Left lung (tissue), 10 donors: ENCODE results near the gene XRCC4. TPM values are rescaled to one million over a fixed set of nuclear protein-coding genes. Genes with fewer than 3 reads are reported as not detected.

Source experiments
- ATAC-seq: fragments of 200-7000 bp; cut with Tn5 transposase; one replicate; pipeline ENCODE4 v1.9.1; 2020; ENCODE audit warnings: moderate library complexity
- DNase-seq, 4 donors: peaks; one replicate each; pipeline ENCODE4 v3.0.0-alpha.2; 2013 to 2020
- H3K27ac ChIP-seq, 2 donors: fragments of 200-600 bp; sonication (generic) in 1 of 2; one replicate each; pipeline versions ENCODE4 v1.5.0 to v1.8.0; 2020 to 2021
- H3K27me3 ChIP-seq, 2 donors: fragments of 200-600 bp; sonication (generic) in 1 of 2; one replicate each; pipeline versions ENCODE4 v1.5.0 to v1.8.0; 2020 to 2021
- H3K36me3 ChIP-seq, 2 donors: fragments of 200-600 bp; sonication (generic) in 1 of 2; one replicate each; pipeline versions ENCODE4 v1.5.0 to v1.8.0; 2020 to 2021
- H3K4me1 ChIP-seq, 2 donors: fragments of 200-600 bp; one replicate each; pipeline ENCODE4 v1.8.0; 2021
- H3K4me3 ChIP-seq, 2 donors: fragments of 200-600 bp; sonication (generic) in 1 of 2; one replicate each; pipeline versions ENCODE4 v1.5.0 to v1.8.0; 2020 to 2021; ENCODE audit warnings: mild to moderate bottlenecking in 1 of 2
- H3K9me3 ChIP-seq, 2 donors: fragments of 200-600 bp; sonication (generic) in 1 of 2; one replicate each; pipeline versions ENCODE4 v1.5.0 to v1.8.0; 2020 to 2021
- CTCF ChIP-seq, 2 donors: fragments of 200-600 bp; sonication (generic) in 1 of 2; IDR thresholded peaks; one replicate each; pipeline versions ENCODE4 v1.5.0 to v1.8.0; 2021; ENCODE audit warnings: antibody characterized with exemption in 2 of 2
- intact Hi-C, 2 donors: fragments of 100-400 bp; cut with DNase I; formaldehyde crosslinking; loops; one replicate each; pipeline versions ENCODE4 v1.11.2 to v1.14.2; 2022
- polyA plus RNA-seq, 6 donors: library from polyadenylated mRNA; unstranded; fragments of 120-200 nt; gene quantifications; one replicate each; pipeline ENCODE4 v1.2.1, GENCODE V29; 2013; ENCODE audit not compliant: insufficient read length in 6 of 6
- total RNA-seq, 2 donors: library from RNA; stranded (reverse); fragmentation: NEBNext Ultra II Directional; extraction: Animal tissue kit (Norgen Biotek cat#: 25700); gene quantifications; one replicate each; pipeline ENCODE4 v1.2.1, GENCODE V29; 2021
- donor health status: DM: no; HTN: yes; CAD: no.
- donor health status: DM: no; HTN: no; CAD: no.

Gene XRCC4
- total and polyA plus RNA-seq, 8 donors, result 6.2 to 9.7 (median 8.8) TPM

- Histone ChIP-seq H3K27me3 (no peaks in the 10 kb centered on the region), H3K27ac (no peak overlapping the region), H3K36me3 (no peaks in the 10 kb centered on the region), H3K9me3 (no peaks in the 10 kb centered on the region), H3K4me1 (no peaks in the 10 kb centered on the region), H3K4me3 (no peak overlapping the region)
- DNase-seq, result no peak
- intact Hi-C loops, result no loop called here
- no peak for TF ChIP-seq CTCF (IDR thresholded peaks at IDR 0.05)
- ATAC-seq, result no peak
Observed at GRCh38 chr5:83246071-83246470, 168.7 kb downstream of the XRCC4 start.

- Histone ChIP-seq H3K4me1 (no peaks in the 10 kb centered on the region), H3K27me3 (no peaks in the 10 kb centered on the region), H3K9me3 (no peaks in the 10 kb centered on the region), H3K27ac (no peak overlapping the region), H3K4me3 (no peak overlapping the region), H3K36me3 (no peaks in the 10 kb centered on the region)
- ATAC-seq, result no peak
- DNase-seq, result no peak
- TF ChIP-seq CTCF (IDR thresholded peaks at IDR 0.05), result no peak
- intact Hi-C loops, result no loop called here
Observed at GRCh38 chr5:83249156-83249555, 171.8 kb downstream of the XRCC4 start.

- H3K27ac ChIP-seq, result no peak overlapping the region
- no peaks in the 10 kb centered on the region for H3K27me3 ChIP-seq
- no peak for TF ChIP-seq CTCF (IDR thresholded peaks at IDR 0.05)
- H3K9me3 ChIP-seq, result no peaks in the 10 kb centered on the region
- H3K36me3 ChIP-seq, result no peaks in the 10 kb centered on the region
- intact Hi-C loops, result no loop called here
- no peak overlapping the region for H3K4me3 ChIP-seq
- ATAC-seq (no peak), DNase-seq (no peak)
- peaks cover 0 to 8% of the 10 kb centered on the region in 2 donors for H3K4me1 ChIP-seq
Observed at GRCh38 chr5:83251849-83252248, 174.5 kb downstream of the XRCC4 start.

- DNase-seq (no peak), ATAC-seq (no peak)
- intact Hi-C loops, result no loop called here
- Histone ChIP-seq H3K27ac (no peak overlapping the region), H3K4me1 (peaks cover 0 to 8% of the 10 kb centered on the region in 2 donors), H3K9me3 (no peaks in the 10 kb centered on the region), H3K27me3 (no peaks in the 10 kb centered on the region), H3K36me3 (no peaks in the 10 kb centered on the region), H3K4me3 (no peak overlapping the region)
- TF ChIP-seq CTCF (IDR thresholded peaks at IDR 0.05), result no peak
Observed at GRCh38 chr5:83253720-83254119, 176.4 kb downstream of the XRCC4 start.

- Histone ChIP-seq H3K27me3 (no peaks in the 10 kb centered on the region), H3K9me3 (no peaks in the 10 kb centered on the region), H3K4me3 (no peak overlapping the region), H3K36me3 (no peaks in the 10 kb centered on the region), H3K4me1 (peaks cover 0 to 8% of the 10 kb centered on the region in 2 donors), H3K27ac (no peak overlapping the region)
- no peak for TF ChIP-seq CTCF (IDR thresholded peaks at IDR 0.05)
- DNase-seq (no peak), ATAC-seq (peak; percentile 83)
- intact Hi-C loops, result no loop called here
Observed at GRCh38 chr5:83255268-83255667, 177.9 kb downstream of the XRCC4 start.
